NCI-H2107 treated with DMSO at 0.1 percent for 48 hours (cell line): ENCODE results near the gene NUMBL.
"Not testable (repeated sequence)": the region's sequence is repeated elsewhere in the genome, so short reads cannot be mapped to it uniquely, and the experiment has no call there.

Experiments used
- DNase-seq: peaks from one replicate; lab custom pipeline; 2025; ENCODE audit not compliant: unreplicated experiment; lab: John Stamatoyannopoulos, UW

Gene NUMBL

GRCh38 chr19:40690050-40690692 lies at the start of gene NUMBL:
NUMBL (minus strand) TSS chr19:40690651; CDS start chr19:40690483, 168 bp downstream.
- no peak for DNase-seq

DNA sequence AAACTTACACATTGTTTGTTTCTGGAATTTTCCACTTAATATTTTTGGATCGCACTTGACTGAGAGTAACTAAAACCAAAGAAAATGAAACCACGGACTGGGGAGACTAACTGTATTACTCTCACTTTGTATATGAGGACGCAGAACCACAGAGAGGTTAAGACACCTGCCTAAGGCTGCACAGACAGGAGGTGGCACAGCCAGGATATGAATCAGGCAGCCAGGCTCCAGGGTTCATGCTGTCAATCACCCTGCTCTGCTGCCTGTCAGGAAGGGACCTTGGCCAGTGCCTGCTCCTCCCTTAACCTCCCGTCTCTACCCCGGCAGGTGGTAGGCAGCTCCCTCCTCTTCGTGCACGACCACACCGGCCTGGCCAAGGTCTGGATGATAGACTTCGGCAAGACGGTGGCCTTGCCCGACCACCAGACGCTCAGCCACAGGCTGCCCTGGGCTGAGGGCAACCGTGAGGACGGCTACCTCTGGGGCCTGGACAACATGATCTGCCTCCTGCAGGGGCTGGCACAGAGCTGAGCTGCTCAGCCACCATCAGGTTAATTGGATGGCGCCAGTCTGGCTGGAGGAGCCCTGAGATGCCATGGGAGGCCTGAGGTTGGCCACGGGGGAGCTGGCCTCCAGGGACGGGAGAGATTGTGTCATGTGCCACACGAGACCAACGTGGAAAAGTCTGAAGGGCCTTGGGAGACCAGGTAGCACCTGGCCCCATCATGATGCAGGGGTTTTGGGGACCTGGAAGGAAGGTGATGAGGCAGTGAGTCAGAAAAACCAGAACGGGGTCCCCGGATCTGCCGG lies 48.8 kb upstream of the NUMBL start:
- no peak for DNase-seq

DNA sequence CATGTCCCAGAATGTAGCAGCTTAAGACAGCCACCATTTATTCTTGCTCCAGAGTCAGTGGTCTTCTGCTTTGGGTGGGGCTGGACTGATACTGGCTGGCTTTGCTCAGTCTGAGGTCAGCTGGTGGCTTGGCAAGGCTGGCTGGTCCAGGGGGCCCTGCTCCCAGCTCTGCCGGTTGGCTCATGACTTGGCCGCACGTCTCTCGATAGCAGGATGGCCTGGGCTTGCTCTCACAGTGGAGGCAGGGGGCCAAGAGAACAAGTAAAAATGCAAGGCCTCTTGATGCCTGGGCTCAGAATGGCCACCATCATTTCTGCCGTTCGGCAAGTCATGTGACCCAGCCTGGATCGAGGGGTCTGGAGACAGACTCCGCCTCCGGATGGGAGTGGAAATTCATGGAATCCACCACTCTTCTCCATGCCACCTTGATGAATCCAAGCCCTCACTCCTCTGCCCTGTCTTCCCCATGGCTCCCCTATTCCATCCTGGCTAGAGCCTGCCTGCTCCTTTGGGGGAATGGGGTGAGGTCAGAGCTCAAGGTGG lies 46.7 kb upstream of the NUMBL start:
- no peak for DNase-seq

DNA sequence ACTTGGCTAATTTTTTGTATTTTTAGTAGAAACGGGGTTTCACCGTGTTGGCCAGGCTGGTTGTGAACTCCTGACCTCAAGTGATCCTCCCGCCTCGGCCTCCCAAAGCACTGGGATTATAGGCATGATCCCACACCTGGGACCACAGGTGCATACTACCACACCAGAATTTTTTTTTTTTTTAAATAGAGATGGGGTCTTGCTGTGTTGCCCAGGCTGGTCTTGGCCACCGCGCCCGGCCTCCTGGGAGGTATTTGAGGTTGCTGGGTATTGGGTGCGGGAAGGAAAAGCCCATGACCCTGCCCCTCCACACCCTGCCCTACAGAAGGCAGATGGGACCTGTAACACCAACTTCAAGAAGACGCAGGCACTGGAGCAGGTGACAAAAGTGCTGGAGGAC lies 46.2 kb upstream of the NUMBL start:
- no peak for DNase-seq

DNA sequence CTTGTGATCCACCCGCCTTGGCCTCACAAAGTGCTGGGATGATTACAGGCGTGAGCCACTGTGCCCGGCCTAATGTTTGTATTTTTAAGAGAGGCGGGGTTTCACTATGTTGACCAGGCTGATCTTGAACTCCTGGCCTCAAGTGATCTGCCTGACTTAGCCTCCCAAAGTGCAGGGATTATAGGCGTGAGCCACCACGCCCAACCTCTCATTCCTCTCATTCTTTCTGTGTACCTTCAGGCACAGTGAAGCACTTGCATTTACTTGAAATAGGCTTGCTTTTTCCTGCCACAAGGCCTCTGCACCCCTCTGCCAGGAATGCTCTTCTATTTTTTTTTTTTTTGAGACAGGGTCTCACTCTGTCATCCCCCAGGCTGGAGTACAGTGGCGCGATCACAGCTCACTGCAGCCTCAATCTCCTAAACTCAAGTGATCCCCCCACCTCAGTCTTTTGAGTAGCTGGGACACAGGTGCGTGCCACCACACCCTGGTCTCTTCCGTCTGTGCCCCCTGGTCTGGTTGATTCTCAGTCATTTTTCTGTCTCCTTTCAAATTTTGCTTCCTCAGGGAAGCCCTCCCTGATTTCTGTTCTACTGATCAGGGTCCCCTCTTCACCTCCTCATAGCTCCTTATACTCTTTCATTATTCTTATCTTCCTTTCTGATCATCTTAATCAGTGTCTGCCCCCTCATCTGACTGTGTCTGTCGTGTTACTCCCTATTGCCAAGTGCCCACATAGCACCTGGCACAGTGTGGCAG lies 44.7 kb upstream of the NUMBL start:
- DNase-seq, result no peak

GRCh38 chr19:40733149-40733548 lies 42.7 kb upstream of the NUMBL start:
- DNase-seq, result no peak

DNA sequence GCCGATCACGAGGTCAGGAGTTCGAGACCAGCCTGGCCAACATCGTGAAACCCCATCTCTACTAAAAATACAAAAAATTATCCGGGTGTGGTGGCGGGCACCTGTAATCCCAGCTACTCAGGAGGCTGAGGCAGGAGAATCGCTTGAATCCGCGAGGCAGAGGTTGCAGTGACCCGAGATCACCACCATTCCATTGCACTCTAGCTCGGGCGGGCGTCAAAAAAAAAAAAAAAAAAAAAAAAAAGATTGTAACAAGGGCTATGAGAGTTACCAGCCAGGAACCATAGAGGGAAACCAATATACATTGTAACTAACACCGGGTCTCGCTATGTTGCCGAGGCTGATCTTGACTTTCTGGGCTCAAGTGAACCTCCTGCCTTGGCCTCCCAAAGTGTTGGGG lies 41.9 kb upstream of the NUMBL start:
- not testable (repeated sequence) for DNase-seq

DNA sequence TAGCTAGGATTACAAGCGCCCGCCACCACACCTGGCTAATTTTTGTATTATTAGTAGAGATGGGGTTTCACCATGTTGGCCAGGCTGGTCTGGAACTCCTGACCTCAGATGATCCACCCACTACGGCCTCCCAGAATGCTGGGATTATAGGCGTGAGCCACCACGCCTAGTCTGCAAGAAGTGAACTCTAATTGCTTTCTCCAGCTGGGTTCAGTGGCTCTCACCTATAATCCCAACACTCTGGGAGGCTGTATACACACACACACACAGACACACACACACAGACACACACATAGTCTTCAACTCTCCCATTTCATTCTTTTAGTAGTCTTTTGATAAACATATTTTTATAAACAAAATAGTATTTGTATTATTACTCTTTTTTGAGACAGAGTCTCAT lies 39.6 kb upstream of the NUMBL start:
- DNase-seq, result not testable (repeated sequence)

- no peak for DNase-seq
Observed at GRCh38 chr19:40726279-40726678, 35.8 kb upstream of the NUMBL start.

DNA sequence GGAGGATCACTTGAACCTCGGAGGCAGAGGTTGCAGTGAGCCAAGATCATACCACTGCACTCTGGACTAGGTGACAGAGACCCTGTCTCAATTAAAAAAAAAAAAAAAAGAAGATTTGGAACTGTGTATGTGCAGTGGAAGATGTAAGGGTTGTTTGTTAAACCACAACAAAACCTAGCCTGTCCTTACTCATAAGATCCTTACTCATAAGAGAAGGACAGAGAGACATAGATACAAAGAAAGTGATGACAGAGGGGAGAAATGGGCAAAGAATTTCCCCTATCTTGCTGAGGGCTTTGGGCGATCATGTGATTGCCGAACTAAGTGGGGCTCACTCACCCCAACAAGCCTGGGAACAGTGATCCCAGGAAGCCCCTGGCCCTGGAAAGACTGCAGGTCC lies 34.4 kb upstream of the NUMBL start:
- DNase-seq, result no peak

DNA sequence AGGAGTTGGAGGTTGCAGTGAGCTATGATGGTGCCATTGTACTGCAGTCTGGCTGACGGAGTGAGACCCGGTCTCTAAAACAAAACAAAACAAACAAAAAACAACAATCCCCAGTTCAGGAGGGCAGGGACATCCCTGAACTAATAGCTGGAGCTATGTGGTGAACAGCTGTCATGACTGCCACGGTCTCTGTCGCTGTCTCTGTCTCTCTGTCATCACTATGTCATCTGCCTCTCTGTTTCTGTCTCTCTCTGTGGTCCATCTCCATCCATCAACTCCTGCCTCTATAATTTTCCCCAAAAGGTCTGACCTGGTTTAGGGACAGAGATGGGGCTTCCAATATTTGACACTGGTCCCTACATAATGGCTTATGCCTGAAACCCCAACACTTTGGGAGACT lies 33.9 kb upstream of the NUMBL start:
- no peak for DNase-seq

GRCh38 chr19:40723661-40724254 lies 33.3 kb upstream of the NUMBL start:
- DNase-seq, result no peak

- no peak for DNase-seq
Observed at GRCh38 chr19:40721936-40722661, 31.6 kb upstream of the NUMBL start.

DNA sequence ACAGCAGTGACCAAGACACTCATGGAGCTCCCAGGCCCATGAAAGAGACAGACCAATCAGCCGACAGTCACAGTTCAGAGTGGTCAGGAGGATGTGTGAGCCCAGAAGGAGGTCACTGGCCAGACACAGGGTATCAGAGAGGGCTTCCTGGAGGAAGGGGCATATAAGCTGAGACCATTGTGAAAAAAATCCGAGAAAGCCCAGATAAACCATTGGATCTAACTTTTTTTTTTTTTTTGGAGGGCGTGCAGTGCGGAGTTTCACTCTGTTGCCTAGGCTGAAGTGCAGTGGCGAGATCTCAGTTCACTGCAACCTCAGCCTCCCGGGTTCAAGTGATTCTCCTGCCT lies 30.7 kb upstream of the NUMBL start:
- no peak for DNase-seq

- no peak for DNase-seq
Observed at GRCh38 chr19:40719414-40719894, 29.0 kb upstream of the NUMBL start.

DNA sequence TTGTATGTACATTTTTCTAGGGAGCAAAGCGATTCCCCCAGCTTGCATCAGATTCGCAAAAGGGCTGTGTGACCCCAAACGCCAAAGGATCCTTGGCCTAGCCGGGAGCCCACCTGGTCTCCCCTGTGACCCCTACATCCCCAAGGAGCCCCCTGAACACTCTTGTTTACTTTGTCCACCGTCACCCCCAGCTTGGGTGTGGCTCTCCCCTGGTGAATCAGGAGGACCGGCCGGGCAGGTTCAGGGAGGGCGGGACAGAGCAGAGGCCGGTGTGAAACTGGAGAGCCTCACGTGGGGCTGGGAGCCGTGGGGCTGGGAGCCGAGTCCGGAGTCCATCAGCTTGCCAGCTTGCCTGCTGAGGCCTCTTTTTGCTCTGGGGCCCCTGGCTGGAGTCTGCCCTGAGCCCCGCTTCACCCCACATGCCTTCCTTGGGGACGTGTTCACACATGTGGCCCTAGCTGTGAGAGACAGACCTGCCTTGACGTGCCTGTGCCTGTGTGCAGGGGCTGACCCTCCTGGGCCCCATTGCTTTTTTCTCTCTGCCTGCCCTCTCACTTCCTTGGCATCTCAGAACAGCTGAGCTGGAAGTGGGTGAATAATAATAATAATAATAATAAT lies 28.4 kb upstream of the NUMBL start:
- DNase-seq, result no peak

- DNase-seq, result no peak
Observed at GRCh38 chr19:40717880-40718773, 27.7 kb upstream of the NUMBL start.

GRCh38 chr19:40717325-40717879 lies 27.0 kb upstream of the NUMBL start:
- no peak for DNase-seq
